Ramos (cell line): ENCODE measurements around the gene TNIP3.
"Not testable (repeated sequence)": the region's sequence is repeated elsewhere in the genome, so short reads cannot be mapped to it uniquely, and the experiment has no call there.

ENCODE experiments used
- in situ Hi-C: fragments of 300-500 bp; cut with MboI; formaldehyde crosslinking; loops from one replicate; pipeline ENCODE4 v1.14.3; 2022; ENCODE audit warnings: low sequenced_read_pairs; ENCODE audit not compliant: unreplicated experiment

The TNIP3 gene, protein sequence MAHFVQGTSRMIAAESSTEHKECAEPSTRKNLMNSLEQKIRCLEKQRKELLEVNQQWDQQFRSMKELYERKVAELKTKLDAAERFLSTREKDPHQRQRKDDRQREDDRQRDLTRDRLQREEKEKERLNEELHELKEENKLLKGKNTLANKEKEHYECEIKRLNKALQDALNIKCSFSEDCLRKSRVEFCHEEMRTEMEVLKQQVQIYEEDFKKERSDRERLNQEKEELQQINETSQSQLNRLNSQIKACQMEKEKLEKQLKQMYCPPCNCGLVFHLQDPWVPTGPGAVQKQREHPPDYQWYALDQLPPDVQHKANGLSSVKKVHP

DNA sequence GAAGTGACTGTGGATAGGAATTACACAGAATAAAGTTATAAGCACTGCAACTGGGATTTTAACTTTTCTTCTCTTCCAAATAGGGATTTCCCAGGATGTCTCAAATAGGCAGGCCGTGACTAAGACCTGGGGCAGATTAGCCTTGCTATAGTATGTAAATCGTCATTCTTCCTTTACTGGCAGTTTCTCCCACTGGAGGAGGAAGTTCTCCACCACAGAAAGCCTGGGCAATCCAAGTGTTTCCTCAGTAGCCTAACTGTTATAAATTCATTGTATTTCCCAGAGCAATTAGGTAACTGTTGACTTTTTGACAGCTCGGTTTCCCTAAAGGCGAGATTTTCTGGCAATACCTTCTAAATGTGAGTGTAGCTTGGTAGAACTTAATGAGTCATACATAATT is at the start of gene TNIP3:
TSS of gene TNIP3 (minus strand) at position 31 of the 400 bp plus-strand sequence. CDS start 196 bp downstream, outside the sequence.
- in situ Hi-C loops = no loop called here

DNA sequence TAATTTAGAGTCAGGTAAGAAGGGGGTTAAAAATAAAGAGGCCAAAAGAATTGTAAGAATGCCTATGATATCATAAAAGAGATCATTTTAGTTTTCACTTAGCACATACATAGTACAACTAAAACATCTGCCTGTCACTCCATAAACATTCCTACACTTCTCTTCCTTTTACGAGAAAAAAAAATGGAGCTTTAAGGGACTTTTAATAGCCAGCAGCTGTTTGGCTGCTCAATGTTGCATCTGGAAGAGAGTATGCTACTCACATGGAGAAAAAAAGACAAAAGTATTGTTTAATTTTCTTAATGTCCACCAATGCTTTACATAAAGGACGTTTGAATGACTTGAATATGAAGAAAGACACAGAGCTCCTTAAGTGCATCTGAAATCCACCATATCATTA is 48.7 kb upstream of the TNIP3 start:
- in situ Hi-C loops = no loop called here

DNA sequence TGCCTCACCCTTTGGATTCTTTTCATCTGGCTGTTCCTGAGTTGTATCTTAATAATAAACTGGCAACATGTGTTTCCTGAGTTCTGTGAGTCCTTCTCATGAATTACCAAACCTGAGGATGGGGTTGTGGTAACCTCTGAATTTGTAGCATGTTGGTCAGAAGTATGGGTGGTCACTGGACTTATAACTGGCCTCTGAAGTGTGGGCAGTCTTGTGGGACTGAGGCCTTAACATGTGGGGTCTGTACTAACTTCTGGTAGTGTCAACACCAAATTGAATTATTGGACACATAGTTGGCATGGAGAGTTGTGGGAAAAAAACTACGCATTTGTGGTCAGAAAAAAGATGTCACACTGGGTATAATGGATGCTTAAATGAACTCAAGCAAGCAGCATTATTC is 45.0 kb upstream of the TNIP3 start:
- in situ Hi-C loops = no loop called here

DNA sequence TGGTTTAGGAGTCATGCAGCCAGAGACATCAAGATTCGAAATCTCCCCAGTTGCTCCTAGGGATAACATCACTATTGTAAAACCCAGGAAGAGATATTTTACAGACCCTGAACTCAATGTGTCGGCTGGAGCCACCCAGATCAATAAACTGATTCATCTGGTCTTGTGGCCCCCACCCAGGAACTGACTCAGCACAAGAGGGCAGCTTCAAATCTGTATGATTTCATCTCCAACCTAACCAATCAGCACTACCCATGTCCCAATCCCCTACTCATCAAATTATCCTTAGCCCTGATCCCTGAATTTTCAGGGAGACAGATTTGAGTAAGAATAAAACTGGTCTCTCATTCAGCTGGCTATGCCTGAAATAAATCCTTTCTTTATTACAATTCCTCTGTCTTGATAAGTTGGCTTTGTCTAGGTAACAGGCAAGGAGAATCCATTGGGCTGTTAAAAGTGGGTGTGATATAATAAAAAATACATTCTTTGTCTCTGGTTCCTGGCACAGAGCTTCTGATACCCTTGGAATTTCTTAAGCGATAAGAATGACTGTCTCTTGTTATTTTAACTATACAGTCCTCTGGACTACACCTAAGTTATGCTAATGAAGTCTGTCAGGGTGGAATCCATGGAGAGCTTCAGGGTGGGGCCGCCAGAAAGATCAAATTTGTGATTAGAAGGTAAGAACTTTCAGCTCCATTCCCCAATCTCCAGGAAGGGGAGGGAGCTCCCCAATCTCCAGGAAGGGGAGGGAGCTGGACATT is 44.3 kb upstream of the TNIP3 start:
- in situ Hi-C loops = no loop called here

DNA sequence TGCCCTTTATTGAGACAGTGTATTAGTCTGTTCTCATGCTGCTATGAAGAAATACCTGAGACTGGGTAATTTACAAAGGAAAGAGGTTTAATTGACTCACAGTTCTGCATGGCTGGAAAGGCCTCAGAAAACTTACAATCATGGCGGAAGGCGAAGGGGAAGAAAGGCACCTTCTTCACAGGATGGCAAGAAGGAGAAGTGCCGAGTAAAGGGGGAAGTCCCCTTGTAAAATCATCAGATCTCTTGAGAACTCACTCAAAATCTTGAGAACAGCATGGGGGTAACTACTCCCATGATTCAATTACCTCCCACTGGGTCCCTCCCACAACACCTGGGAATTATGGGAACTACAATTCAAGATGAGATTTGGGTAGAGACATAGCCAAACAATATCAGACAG is 41.7 kb upstream of the TNIP3 start:
- in situ Hi-C loops = not testable (repeated sequence)

DNA sequence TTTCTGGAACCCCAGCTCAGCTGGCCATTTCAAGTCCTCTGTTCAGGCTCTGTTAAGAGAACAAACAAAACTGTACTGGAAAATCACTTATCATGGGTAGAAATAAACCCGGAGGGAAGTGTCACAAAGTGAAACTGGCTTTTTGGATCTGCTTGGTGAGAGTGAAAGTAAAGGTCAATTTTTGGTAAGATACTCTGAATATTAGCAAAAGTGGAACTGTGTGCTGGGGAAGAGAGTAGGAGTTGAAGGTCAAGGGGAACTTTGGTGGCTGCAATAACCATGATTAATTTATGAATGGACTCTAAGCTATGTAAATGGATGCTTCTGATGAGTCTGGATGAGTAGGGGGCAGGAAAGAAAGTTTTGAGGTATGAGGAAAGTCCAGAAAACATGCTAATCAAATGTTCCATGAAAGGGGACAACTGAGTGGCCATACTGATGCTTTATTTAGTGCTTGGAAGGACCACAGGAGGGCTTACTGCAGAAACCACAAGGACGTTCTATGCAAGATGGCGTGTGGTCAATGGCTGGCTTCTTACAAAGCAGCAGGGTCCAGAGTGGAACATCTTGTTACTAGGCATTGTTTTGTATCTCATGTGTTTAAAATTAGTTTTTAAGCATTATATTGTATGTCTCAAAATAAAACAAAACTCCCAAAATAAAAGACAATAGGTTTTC is 36.8 kb upstream of the TNIP3 start:
- in situ Hi-C loops = no loop called here

DNA sequence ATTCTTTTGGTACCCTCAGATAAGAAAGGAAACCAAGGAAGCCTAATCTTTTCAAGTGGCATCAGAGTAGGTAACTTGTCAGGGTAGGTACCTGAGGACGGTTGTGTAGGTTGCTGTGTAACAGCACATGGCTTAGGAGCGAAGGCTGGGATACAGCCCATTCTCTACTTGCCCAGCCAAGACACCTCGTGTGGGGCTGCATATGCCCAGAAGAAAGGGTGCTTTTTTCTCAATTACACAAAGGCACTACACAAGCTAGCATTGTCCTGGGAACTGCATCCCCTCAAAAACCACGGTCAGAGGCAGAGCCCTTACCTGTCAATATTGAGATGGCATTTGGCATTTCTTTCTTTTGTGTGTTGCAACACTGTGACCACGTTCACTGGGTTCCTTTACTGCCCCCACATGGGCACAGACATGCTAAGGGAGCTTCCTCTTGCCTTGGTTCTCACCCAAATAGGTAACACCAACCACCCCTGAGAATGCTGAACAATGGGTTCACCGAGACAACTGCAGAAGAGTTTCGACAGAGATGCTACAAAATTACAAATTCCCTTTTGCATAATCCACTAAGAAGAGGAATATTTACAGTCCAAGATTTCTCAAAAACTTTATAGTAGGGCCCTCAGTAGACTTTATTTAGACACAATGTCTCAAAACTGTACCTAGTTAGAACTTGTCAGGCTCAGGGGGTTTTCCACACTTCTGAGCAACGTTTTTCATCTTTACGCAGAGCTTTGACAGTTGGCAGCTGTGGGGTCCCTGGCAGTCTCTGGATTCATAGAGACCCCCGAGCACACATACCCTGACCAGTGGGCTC is 35.8 kb upstream of the TNIP3 start:
- in situ Hi-C loops = no loop called here

DNA sequence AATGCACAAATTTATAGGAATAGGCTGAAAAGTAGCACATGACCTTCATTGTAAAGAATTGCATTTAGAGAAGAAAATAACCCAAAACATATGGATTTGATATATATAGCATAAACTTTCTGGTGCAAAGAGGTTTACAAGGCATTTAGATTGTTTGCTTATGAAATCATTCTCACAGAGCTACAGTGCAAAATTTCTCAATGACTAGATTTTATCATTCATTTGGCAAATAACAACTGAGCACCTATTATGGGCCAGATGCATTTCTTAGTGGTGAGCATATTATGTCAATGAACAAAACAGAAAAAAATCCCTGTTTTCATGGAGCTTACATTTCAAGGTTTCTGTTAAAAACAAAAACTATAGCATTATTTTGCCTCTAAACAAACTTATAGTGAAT is 34.1 kb upstream of the TNIP3 start:
- in situ Hi-C loops = no loop called here

DNA sequence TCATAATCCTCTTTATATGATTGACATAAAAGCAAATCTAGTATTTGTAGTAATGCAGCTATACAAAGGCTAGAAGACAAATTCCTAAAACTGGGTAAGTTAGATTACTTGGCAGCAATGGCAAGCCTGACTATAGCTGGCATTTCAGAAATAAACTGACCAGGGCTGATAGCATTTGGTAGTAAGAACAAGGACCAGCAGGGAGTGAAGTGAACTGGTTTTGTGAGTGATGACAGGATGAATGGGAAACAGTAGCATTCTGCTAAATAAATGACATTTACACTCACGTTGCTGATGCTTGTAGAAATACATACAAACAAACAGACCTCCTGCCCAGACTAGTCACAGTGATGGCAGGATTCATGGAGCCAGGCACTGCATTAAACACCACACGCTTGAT is 31.5 kb upstream of the TNIP3 start:
- in situ Hi-C loops = no loop called here

DNA sequence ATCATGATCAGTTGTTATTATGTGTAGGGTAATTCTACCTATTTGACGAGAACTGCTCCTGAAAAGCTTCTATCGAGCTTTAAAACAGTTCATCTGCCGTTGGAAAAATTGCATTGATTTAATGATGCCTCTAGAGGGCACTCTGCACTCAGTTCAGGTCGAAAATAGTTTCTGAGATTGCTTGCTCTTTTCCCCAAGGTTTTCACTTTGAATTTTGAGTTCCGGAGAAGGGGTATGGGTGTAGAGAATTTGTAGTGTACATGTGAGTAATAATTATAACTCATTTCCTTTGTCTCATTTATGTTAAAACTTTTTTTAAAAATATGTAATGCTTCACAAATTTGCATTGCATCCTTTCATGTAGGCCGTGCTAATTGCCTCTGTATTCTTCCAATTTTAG is 28.4 kb upstream of the TNIP3 start:
- in situ Hi-C loops = no loop called here

DNA sequence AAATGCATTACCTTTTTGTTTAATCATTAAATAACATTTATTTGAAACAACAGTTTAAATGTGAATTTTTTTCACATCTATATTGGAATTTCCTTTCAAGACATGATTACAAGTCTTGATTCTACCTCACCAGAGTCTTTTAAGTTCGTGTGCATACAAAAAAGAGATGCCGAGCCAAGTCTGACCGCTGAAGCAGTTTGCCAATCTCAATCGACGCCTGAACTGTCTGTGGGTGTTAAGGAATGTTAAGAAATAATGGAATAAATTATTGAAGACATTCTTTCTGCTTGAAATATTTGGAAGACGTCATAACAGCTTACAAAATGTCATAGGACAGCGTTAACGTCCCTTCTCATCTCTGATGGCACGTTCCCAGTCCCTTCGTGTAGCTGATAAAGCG is 27.9 kb upstream of the TNIP3 start:
- in situ Hi-C loops = no loop called here

DNA sequence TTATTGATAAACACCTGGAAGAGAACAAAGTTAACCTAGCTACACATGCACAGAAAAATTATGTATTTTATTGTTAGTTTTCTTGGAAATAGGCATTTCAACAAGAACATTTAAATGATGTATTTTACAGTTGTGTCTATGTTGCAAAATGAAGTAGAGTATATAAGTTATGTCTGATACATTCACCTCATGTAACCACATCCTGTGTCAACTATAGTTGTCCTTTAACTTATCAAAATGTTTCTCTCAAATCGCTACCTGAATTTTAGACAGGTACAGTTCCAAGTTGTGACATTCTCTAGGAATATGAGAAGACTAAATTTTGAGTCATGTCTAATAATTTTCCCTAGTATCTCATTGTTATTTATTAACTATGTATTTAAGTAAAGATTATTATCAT is 27.2 kb upstream of the TNIP3 start:
- in situ Hi-C loops = no loop called here

DNA sequence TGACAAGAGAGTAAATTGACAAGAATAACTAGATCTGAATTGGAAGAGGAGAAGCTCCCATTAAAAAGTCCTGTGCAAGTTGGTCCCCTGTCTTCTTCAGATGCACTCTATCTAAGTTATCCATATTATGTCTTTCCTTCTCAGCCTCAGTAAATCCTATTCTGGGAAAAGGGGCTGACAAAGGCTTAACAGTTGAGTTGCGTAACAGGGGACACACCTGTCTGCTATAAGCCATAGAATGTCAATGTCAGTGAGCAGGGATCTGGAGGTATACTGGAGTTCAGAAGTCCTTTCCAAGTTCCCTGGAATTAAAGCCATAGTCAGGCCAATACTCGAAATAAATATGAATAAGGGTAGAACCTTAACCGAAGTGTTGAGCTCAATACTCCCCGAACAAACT is 26.3 kb upstream of the TNIP3 start:
- in situ Hi-C loops = no loop called here

DNA sequence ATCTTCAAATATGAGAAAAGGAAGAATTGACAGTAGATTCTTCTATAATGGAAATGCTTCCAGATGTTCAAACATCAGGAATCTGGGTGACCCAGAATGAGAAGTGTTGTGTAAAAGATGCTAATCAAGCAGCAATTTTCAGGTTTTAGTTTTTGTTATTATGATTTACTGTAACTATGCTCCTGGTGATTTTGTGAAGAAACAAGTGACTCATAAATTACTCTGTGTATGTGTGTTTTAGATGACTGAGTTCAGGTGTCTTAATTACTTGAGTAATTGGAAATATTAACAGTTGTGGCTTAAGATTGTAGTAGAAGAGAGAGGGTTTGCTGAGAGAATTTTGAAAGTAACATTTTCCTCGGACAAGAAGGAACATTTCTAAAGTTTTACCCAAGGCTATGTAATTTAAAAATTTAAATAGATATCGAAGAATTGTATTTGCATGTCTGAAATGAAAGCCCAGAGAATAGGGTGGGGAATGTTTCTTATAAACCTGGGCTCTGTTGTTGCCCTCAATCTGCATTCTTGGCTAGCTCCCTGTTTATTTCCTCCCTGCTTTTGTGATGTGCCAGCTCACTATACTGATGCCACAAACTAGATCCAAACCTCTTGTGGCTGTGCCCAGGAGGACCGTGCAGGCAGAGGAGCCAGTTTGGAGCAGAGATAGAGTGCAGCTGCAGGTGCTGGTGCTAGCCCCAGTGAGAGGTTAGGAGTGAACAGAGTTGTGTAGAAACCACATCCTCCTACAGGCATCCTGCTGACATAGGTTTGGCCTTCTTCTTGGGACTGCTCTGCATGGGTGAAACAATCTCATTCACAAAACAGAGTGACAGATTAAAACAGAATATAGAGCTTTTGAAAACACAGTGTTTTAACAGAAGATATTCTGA is 25.4 kb upstream of the TNIP3 start:
- in situ Hi-C loops = no loop called here

DNA sequence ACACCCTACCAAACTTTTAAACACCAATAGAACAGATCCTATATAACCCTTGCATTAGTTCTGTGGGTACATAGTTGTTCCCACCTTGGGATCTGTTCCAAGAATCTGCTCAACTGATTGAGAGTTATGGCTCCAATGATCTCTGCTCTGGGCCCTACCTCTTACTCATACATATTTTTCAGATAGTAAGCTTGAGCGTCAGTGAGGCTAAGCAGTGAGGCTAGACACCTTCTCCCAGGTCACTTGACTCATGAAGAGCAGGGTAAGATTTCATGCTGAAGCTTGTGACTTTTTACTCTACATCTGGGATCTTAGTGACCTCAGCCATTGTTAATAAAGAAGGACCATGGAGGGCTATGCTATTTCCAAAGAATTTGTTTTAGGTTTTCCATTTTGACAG is 23.1 kb upstream of the TNIP3 start:
- in situ Hi-C loops = no loop called here

DNA sequence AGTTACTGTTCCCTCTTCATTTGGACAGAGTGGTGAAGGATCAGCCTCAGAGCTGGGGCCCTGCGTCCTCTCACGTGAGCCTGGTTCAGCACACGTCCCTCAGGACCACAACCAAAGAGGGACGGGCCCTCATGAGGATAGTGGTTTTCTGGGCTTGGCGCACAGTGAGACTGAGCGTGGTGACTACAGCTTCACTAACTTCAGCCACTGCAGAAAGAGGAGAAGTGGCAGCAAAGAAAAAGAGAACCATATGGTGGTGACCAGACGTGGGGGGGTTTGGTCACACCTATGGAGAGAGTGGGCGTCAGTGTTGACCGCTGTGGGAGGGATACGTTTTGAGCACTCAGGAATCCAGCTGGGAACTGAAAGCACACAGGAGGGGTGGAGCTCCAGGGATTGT is 21.8 kb upstream of the TNIP3 start:
- in situ Hi-C loops = no loop called here

DNA sequence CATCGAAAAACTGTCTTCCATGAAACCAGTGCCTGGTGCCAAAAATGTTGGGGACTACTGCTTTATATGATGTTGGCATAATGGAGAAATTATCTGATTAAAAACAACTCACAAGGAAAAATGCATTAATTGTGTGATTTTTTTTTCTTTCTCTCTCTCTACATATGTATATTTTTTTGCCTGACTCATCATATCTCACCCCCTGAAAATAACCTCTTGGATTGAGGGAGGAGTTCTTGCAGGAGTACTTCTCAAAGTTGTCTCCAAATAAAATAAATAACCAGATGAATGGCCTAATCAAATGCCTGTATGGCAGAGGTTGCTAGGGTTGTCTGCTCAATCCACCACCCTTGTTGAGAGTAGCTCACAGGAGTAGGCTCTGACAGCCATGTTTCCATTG is 19.9 kb upstream of the TNIP3 start:
- in situ Hi-C loops = no loop called here

DNA sequence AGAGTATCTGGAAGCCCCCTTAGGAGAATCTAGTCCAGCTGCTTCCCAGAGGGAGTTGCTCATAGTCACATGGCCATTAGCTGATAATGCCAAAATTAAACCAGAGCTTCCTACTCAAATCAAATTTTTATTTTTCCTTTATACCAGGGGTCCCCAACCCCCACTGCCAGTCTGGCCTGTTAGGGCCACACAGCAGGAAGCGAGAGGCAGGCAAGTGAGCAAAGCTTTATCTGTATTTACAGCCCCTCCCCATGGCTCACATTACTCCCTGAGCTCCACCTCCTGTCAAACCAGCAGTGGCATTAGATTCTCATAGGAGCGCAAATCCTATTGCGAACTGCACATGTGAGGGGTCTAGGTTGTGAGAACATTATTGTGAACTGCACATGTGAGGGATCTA is 19.2 kb upstream of the TNIP3 start:
- in situ Hi-C loops = no loop called here

DNA sequence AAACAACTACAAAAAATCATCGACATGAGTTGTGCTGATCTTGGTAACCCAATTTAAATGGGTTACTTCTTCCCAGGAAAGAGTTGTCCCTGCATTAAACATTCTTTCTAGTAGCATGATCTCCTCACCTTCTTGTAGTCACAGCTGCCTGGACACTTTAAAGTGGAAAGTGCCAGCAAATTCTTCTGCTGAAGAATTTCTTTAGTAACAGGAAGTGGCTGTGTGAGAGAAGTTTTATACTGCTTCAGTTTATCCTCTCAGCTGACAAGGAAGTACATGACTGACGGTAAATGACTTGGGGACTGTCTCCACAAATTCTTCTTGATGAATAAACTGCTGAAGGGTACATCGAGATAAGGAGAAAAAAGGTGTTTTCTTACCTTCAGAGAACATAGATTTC is 18.2 kb upstream of the TNIP3 start:
- in situ Hi-C loops = no loop called here

DNA sequence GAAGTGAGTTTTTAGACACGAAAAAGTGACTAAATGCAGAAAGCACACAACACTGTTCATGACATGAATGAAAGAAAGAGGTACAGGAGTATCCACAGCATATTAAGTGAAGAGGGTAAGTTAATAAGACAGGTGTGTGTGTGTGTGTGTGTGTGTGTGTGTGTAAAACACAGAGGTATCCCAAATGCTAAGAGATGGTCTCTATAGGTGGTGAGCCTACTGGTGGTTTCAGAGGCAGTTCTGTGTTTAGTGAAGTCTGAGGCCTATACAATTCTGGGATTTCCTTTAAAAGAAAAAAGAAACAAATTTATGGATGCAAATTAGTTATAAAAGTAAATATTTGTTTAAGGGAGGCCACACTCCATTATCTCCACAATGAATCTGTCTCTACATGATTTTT is 17.4 kb upstream of the TNIP3 start:
- in situ Hi-C loops = no loop called here
